Suprapubic skin (tissue), 4 donors: Measurements from ENCODE around the gene EXD2.

ENCODE experiments used
- POLR2A ChIP-seq, 2 donors: fragments of 450-650 bp; IDR thresholded peaks; one replicate each; pipeline ENCODE4 v1.6.1; 2017; ENCODE audit warnings: antibody characterized with exemption in 2 of 2, mild to moderate bottlenecking in 2 of 2, moderate library complexity in 2 of 2
- POLR2AphosphoS5 ChIP-seq, 3 donors: sonication (generic); formaldehyde crosslinking; IDR thresholded peaks; one replicate each; pipeline ENCODE4 v1.6.1; 2017; ENCODE audit warnings: antibody characterized with exemption in 3 of 3
- TF ChIP-seq, protein P1 (sequence below), 2 donors: fragments of 200-600 bp in 1 of 2; fragments of 450-650 bp in 1 of 2; sonication (generic) in 1 of 2; IDR thresholded peaks; one replicate each; pipeline ENCODE4 v1.5.1; 2016 to 2019; ENCODE audit warnings: antibody characterized with exemption in 2 of 2, mild to moderate bottlenecking in 1 of 2, moderate library complexity in 1 of 2

DNA sequence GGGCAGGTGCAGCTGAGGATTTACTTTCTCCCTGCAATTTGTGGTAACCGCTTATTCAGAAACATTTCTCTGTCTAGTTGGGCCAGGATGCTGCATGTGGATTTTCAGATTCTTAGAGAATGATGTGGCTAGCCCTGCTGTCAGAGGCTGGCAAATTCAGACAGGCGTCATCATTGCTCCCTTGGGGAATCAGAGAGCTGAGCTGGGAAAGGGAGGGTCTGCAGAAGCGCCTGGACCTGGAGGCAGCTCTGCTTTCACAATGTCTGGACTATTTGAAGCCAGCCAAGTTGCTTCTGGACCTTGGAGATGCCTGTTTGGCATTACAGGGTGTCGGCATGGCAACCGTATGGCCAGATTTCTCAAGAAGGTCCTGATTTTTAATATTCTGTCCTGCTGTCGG is 72.1 kb downstream of the EXD2 start:
- peak in 2 of 3 donors; percentile 39 to 91 for TF ChIP-seq POLR2AphosphoS5 (IDR thresholded peaks at IDR 0.05)
- no peak for TF ChIP-seq POLR2A (IDR thresholded peaks at IDR 0.05)
- TF ChIP-seq, protein P1, sequence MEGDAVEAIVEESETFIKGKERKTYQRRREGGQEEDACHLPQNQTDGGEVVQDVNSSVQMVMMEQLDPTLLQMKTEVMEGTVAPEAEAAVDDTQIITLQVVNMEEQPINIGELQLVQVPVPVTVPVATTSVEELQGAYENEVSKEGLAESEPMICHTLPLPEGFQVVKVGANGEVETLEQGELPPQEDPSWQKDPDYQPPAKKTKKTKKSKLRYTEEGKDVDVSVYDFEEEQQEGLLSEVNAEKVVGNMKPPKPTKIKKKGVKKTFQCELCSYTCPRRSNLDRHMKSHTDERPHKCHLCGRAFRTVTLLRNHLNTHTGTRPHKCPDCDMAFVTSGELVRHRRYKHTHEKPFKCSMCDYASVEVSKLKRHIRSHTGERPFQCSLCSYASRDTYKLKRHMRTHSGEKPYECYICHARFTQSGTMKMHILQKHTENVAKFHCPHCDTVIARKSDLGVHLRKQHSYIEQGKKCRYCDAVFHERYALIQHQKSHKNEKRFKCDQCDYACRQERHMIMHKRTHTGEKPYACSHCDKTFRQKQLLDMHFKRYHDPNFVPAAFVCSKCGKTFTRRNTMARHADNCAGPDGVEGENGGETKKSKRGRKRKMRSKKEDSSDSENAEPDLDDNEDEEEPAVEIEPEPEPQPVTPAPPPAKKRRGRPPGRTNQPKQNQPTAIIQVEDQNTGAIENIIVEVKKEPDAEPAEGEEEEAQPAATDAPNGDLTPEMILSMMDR (IDR thresholded peaks at IDR 0.05), result no peak
